ENCODE measurements around the gene NLGN2.

GRCh38 chr17:7379134-7379533, 28.5 kb upstream of the NLGN2 start:
- TF ChIP-seq CTCF (IDR thresholded peaks at IDR 0.05) (no peak), POLR2A (IDR thresholded peaks at IDR 0.05; ENCODE audit: low read depth) (no peak), POLR2AphosphoS5 (IDR thresholded peaks at IDR 0.05) (no peak), EP300 (IDR thresholded peaks at IDR 0.05) (no peak)
